Endodermal cell (in vitro differentiated cells): ENCODE data around the gene S100A12. TPM values are rescaled to one million over a fixed set of nuclear protein-coding genes. Genes with fewer than 3 reads are reported as not detected.

ENCODE experiments used
- DNase-seq: peaks from one replicate; pipeline ENCODE4 v3.0.0-alpha.2; 2017
- H3K27ac ChIP-seq: 2 replicates; pipeline ENCODE4 v1.5.1; 2013; ENCODE audit warnings: mild to moderate bottlenecking, low read depth, low read length, moderate library complexity
- H3K27me3 ChIP-seq: 2 replicates; pipeline ENCODE4 v1.6.1; 2013; ENCODE audit warnings: mild to moderate bottlenecking, low read length, moderate library complexity; ENCODE audit not compliant: insufficient read depth, control insufficient read depth, poor library complexity, severe bottlenecking
- H3K36me3 ChIP-seq: 2 replicates; pipeline ENCODE4 v1.7.0; 2013; ENCODE audit warnings: mild to moderate bottlenecking, low read length, moderate library complexity; ENCODE audit not compliant: control insufficient read depth, insufficient read depth
- H3K4me1 ChIP-seq: one replicate; pipeline ENCODE4 v1.7.0; 2013; ENCODE audit warnings: low read length; ENCODE audit not compliant: control insufficient read depth, insufficient read depth
- H3K4me3 ChIP-seq: 2 replicates; pipeline ENCODE4 v1.5.1; 2013; ENCODE audit warnings: mild to moderate bottlenecking, low read length, moderate library complexity
- H3K9ac ChIP-seq: 2 replicates; pipeline ENCODE4 v1.6.1; 2013; ENCODE audit warnings: mild to moderate bottlenecking, low read length, moderate library complexity; ENCODE audit not compliant: poor library complexity, severe bottlenecking; ENCODE audit errors: extremely low read depth
- H3K9me3 ChIP-seq: 2 replicates; pipeline ENCODE4 v1.6.1; 2013; ENCODE audit warnings: mild to moderate bottlenecking, low read length, moderate library complexity; ENCODE audit not compliant: control insufficient read depth
- H3K27ac Mint-ChIP-seq: 2 replicates; pipeline ENCODE4 v1.8.0; 2020; ENCODE audit warnings: mixed read lengths
- H3K27me3 Mint-ChIP-seq: 2 replicates; pipeline ENCODE4 v1.8.0; 2021; ENCODE audit warnings: mild to moderate bottlenecking, mixed read lengths; ENCODE audit not compliant: insufficient read depth
- H3K36me3 Mint-ChIP-seq: 2 replicates; pipeline ENCODE4 v1.8.0; 2020; ENCODE audit warnings: low read depth, mixed read lengths
- H3K4me1 Mint-ChIP-seq: 2 replicates; pipeline ENCODE4 v1.8.0; 2020; ENCODE audit warnings: mixed read lengths
- H3K4me3 Mint-ChIP-seq: 2 replicates; pipeline ENCODE4 v1.8.0; 2020; ENCODE audit warnings: mild to moderate bottlenecking, moderate library complexity, mixed read lengths
- H3K9me3 Mint-ChIP-seq: 2 replicates; pipeline ENCODE4 v1.8.0; 2020; ENCODE audit warnings: mild to moderate bottlenecking, mixed read lengths
- CTCF ChIP-seq: fragments of 200-600 bp; sonication (generic); conservative IDR thresholded peaks from 2 replicates; pipeline ENCODE4 v1.5.0; 2021; ENCODE audit warnings: antibody characterized with exemption, mild to moderate bottlenecking
- WGBS, 2 experiments: methylation state at CpG; one replicate each; pipeline versions ENCODE4 v1.1.5 to v1.1.7; 2013; ENCODE audit warnings: missing lambda C conversion rate in 2 of 2, mixed read lengths in 1 of 2; ENCODE audit not compliant: insufficient coverage in 1 of 2, insufficient read length in 1 of 2; 5-methylcytosine and 5-hydroxymethylcytosine counted together
- total RNA-seq, 2 donors: library from RNA; stranded (reverse); fragmentation: NEBNext Ultra II Directional in 1 of 2; extraction: Animal tissue kit (Norgen Biotek cat#: 25700) in 1 of 2; gene quantifications; 2 replicates in 1 of 2; 3 replicates in 1 of 2; pipeline ENCODE4 v1.2.1, GENCODE V29; 2021

S100A12 gene
- total RNA-seq, 2 donors from 2014 or later = not detected

GRCh38 chr1:153386500-153386901, 11.1 kb upstream of the S100A12 start:
- WGBS, 2 experiments = 86 to 92% methylated on average over 5 of the region's 5 CpGs
- H3K27ac ChIP-seq = no peak overlapping the region
- no peaks in the 10 kb centered on the region for H3K4me1 Mint-ChIP-seq

GRCh38 chr1:153384958-153385580, 9.6 kb upstream of the S100A12 start:
- H3K27ac ChIP-seq = no peak overlapping the region
- peaks cover 18% of the 10 kb centered on the region for H3K27me3 Mint-ChIP-seq
- TF ChIP-seq CTCF = no peak
- DNase-seq = peak; percentile 17
- no peak overlapping the region for H3K4me3 Mint-ChIP-seq
- peaks cover 10% of the 10 kb centered on the region for H3K9me3 Mint-ChIP-seq
- no peak overlapping the region for H3K27ac Mint-ChIP-seq
- H3K36me3 ChIP-seq = no peaks in the 10 kb centered on the region
- H3K4me1 Mint-ChIP-seq = no peaks in the 10 kb centered on the region
- H3K9me3 ChIP-seq = peaks cover 6% of the 10 kb centered on the region
- H3K27me3 ChIP-seq = peaks cover 10% of the 10 kb centered on the region
- WGBS, 2 experiments = 83 to 87% methylated on average over 3 to 4 of the region's 4 CpGs
- no peaks in the 10 kb centered on the region for H3K4me1 ChIP-seq
- H3K36me3 Mint-ChIP-seq = no peaks in the 10 kb centered on the region
- H3K9ac ChIP-seq = no peak overlapping the region
- no peak overlapping the region for H3K4me3 ChIP-seq

More at GRCh38 chr1:153386500-153386901, 11.1 kb upstream of the S100A12 start:
- H3K9me3 ChIP-seq = peaks cover 6% of the 10 kb centered on the region
- H3K4me3 ChIP-seq = no peak overlapping the region
- Mint-ChIP-seq H3K9me3 (peaks cover 8% of the 10 kb centered on the region), H3K4me3 (no peak overlapping the region), H3K36me3 (no peaks in the 10 kb centered on the region), H3K27ac (no peak overlapping the region), H3K27me3 (peaks cover 17% of the 10 kb centered on the region)
- DNase-seq = peak; percentile 14
- no peak overlapping the region for H3K9ac ChIP-seq
- H3K36me3 ChIP-seq = no peaks in the 10 kb centered on the region
- H3K4me1 ChIP-seq = no peaks in the 10 kb centered on the region
- peaks cover 10% of the 10 kb centered on the region for H3K27me3 ChIP-seq
- TF ChIP-seq CTCF = no peak

- TF ChIP-seq CTCF = no peak
- H3K4me1 Mint-ChIP-seq = no peaks in the 10 kb centered on the region
- H3K27me3 Mint-ChIP-seq = peaks cover 15% of the 10 kb centered on the region
- Histone ChIP-seq H3K9ac (no peak overlapping the region), H3K36me3 (no peaks in the 10 kb centered on the region), H3K4me1 (no peaks in the 10 kb centered on the region), H3K9me3 (peaks cover 6% of the 10 kb centered on the region), H3K27me3 (peaks cover 10% of the 10 kb centered on the region), H3K4me3 (no peak overlapping the region), H3K27ac (no peak overlapping the region)
- no peak overlapping the region for H3K27ac Mint-ChIP-seq
- H3K9me3 Mint-ChIP-seq = peaks cover 10% of the 10 kb centered on the region
- peak; percentile 25 for DNase-seq
- no peaks in the 10 kb centered on the region for H3K36me3 Mint-ChIP-seq
- WGBS, 2 experiments = 88 to 95% methylated on average over 19 to 22 of the region's 23 CpGs
- H3K4me3 Mint-ChIP-seq = no peak overlapping the region
Observed at GRCh38 chr1:153380711-153381110, 5.3 kb upstream of the S100A12 start.
